Duodenal mucosa (tissue), 2 donors: Measurements from ENCODE around the gene C9orf153.

Experiments
- H3K27ac ChIP-seq: one replicate; pipeline ENCODE4 v1.7.0; 2013; ENCODE audit warnings: low read depth, low read length
- H3K27me3 ChIP-seq, 2 donors: one replicate each; pipeline ENCODE4 v1.7.0; 2013; ENCODE audit warnings: low read length in 2 of 2, control low read depth in 1 of 2; ENCODE audit not compliant: insufficient read depth in 2 of 2, control insufficient read depth in 1 of 2
- H3K36me3 ChIP-seq, 2 donors: one replicate each; pipeline ENCODE4 v1.7.0; 2013; ENCODE audit warnings: low read length in 2 of 2, control low read depth in 1 of 2; ENCODE audit not compliant: insufficient read depth in 2 of 2, control insufficient read depth in 1 of 2
- H3K4me1 ChIP-seq, 2 donors: one replicate each; pipeline ENCODE4 v1.7.0; 2013; ENCODE audit warnings: low read length in 2 of 2, control low read depth in 1 of 2; ENCODE audit not compliant: insufficient read depth in 2 of 2, control insufficient read depth in 1 of 2
- H3K4me3 ChIP-seq, 2 donors: one replicate each; pipeline ENCODE4 v1.7.0; 2013; ENCODE audit warnings: low read length in 2 of 2, low read depth in 1 of 2
- H3K9ac ChIP-seq, 2 donors: one replicate each; pipeline ENCODE4 v1.7.0; 2013; ENCODE audit warnings: low read length in 2 of 2, low read depth in 1 of 2
- H3K9me3 ChIP-seq, 2 donors: one replicate each; pipeline ENCODE4 v1.7.0; 2013; ENCODE audit warnings: low read length in 2 of 2, control low read depth in 1 of 2; ENCODE audit not compliant: control insufficient read depth in 1 of 2

C9orf153 gene

GRCh38 chr9:86274821-86275643, 15.6 kb upstream of the C9orf153 start:
- Histone ChIP-seq H3K4me3 (no peak overlapping the region), H3K36me3 (peaks cover 10 to 25% of the 10 kb centered on the region in 2 donors), H3K9ac (no peak overlapping the region), H3K4me1 (peaks cover 5 to 10% of the 10 kb centered on the region in 2 donors), H3K27me3 (no peaks in the 10 kb centered on the region), H3K9me3 (no peaks in the 10 kb centered on the region), H3K27ac (no peak overlapping the region)

- Histone ChIP-seq H3K9me3 (no peaks in the 10 kb centered on the region), H3K36me3 (peaks cover 10 to 25% of the 10 kb centered on the region in 2 donors)
These were observed 12.8 kb upstream of the C9orf153 start for GRCh38 chr9:86272221-86272620.

GRCh38 chr9:86263876-86264275, 4.4 kb upstream of the C9orf153 start:
- no peaks in the 10 kb centered on the region for H3K4me1 ChIP-seq
- no peaks in the 10 kb centered on the region for H3K27me3 ChIP-seq
- H3K9ac ChIP-seq: no peak overlapping the region
- H3K27ac ChIP-seq: no peak overlapping the region
- H3K9me3 ChIP-seq: no peaks in the 10 kb centered on the region
- H3K36me3 ChIP-seq: peaks cover 12 to 25% of the 10 kb centered on the region in 2 donors
- H3K4me3 ChIP-seq: no peak overlapping the region

More at GRCh38 chr9:86272221-86272620, 12.8 kb upstream of the C9orf153 start:
- Histone ChIP-seq H3K4me1 (peaks cover 0 to 5% of the 10 kb centered on the region in 2 donors), H3K4me3 (no peak overlapping the region), H3K9ac (no peak overlapping the region), H3K27me3 (no peaks in the 10 kb centered on the region), H3K27ac (no peak overlapping the region)

- Histone ChIP-seq H3K4me1 (no peaks in the 10 kb centered on the region), H3K27ac (no peak overlapping the region), H3K36me3 (peaks cover 12 to 25% of the 10 kb centered on the region in 2 donors), H3K4me3 (no peak overlapping the region), H3K9me3 (no peaks in the 10 kb centered on the region), H3K9ac (no peak overlapping the region), H3K27me3 (no peaks in the 10 kb centered on the region)
These were observed 3.0 kb upstream of the C9orf153 start for GRCh38 chr9:86262492-86262891.

GRCh38 chr9:86257391-86257790, 2.1 kb downstream of the C9orf153 start:
- H3K4me1 ChIP-seq: no peaks in the 10 kb centered on the region
- H3K27ac ChIP-seq: no peak overlapping the region
- H3K9ac ChIP-seq: no peak overlapping the region
- peaks cover 0 to 7% of the 10 kb centered on the region in 2 donors for H3K36me3 ChIP-seq
- H3K4me3 ChIP-seq: no peak overlapping the region
- H3K27me3 ChIP-seq: no peaks in the 10 kb centered on the region
- peaks cover 2 to 10% of the 10 kb centered on the region in 2 donors for H3K9me3 ChIP-seq

- H3K4me1 ChIP-seq: no peaks in the 10 kb centered on the region
- H3K9ac ChIP-seq: no peak overlapping the region
- H3K27me3 ChIP-seq: no peaks in the 10 kb centered on the region
- H3K9me3 ChIP-seq: peaks cover 2 to 10% of the 10 kb centered on the region in 2 donors
- no peak overlapping the region for H3K4me3 ChIP-seq
- peaks cover 0 to 3% of the 10 kb centered on the region in 2 donors for H3K36me3 ChIP-seq
- H3K27ac ChIP-seq: no peak overlapping the region
These were observed 2.8 kb downstream of the C9orf153 start for GRCh38 chr9:86256653-86257052.

GRCh38 chr9:86253577-86253976, 5.9 kb downstream of the C9orf153 start:
- Histone ChIP-seq H3K4me1 (no peaks in the 10 kb centered on the region), H3K36me3 (no peaks in the 10 kb centered on the region), H3K27me3 (no peaks in the 10 kb centered on the region), H3K4me3 (no peak overlapping the region), H3K9ac (no peak overlapping the region), H3K27ac (no peak overlapping the region), H3K9me3 (peaks cover 2 to 10% of the 10 kb centered on the region in 2 donors)

- H3K9me3 ChIP-seq: peaks cover 2 to 10% of the 10 kb centered on the region in 2 donors
These were observed 6.6 kb downstream of the C9orf153 start for GRCh38 chr9:86252870-86253269.

GRCh38 chr9:86250123-86250522, 9.3 kb downstream of the C9orf153 start:
- Histone ChIP-seq H3K4me1 (no peaks in the 10 kb centered on the region), H3K4me3 (no peak overlapping the region), H3K27me3 (no peaks in the 10 kb centered on the region), H3K27ac (no peak overlapping the region), H3K9me3 (peaks cover 2 to 10% of the 10 kb centered on the region in 2 donors), H3K9ac (no peak overlapping the region), H3K36me3 (no peaks in the 10 kb centered on the region)

More at GRCh38 chr9:86252870-86253269, 6.6 kb downstream of the C9orf153 start:
- no peaks in the 10 kb centered on the region for H3K4me1 ChIP-seq
- H3K27me3 ChIP-seq: no peaks in the 10 kb centered on the region
- no peak overlapping the region for H3K27ac ChIP-seq
- H3K4me3 ChIP-seq: no peak overlapping the region
- H3K9ac ChIP-seq: no peak overlapping the region
- H3K36me3 ChIP-seq: no peaks in the 10 kb centered on the region

- Histone ChIP-seq H3K4me1 (no peaks in the 10 kb centered on the region), H3K9ac (no peak overlapping the region), H3K36me3 (no peaks in the 10 kb centered on the region), H3K9me3 (peaks cover 2 to 10% of the 10 kb centered on the region in 2 donors), H3K4me3 (no peak overlapping the region), H3K27me3 (no peaks in the 10 kb centered on the region), H3K27ac (no peak overlapping the region)
These were observed 10.7 kb downstream of the C9orf153 start for GRCh38 chr9:86248746-86249145.
